ENCODE results near the gene VOPP1. TPM values are rescaled to one million over a fixed set of nuclear protein-coding genes. Genes with fewer than 3 reads are reported as not detected.

VOPP1 gene
- total RNA-seq, 4 donors from 2014 or later = 63.9 to 79.2 (median 72.4) TPM

DNA sequence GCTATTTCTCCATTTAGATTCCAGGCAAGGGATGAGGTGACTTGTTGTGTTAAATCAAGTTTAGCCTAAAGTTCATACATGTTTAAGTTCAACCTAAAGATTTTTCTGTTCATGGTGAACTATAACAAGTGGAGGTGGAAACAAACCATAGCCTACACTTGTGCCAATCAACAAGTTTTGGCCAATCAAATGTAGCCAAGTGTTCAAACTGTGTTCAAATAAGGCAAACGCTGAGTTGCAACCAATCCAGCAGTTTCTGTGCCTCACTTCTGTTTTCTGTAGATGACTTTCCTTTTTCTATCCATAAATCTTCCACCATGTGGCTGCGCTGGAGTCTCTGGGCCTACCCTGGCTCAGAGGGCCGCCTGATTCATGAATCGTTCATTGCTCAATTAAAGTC lies 4.5 kb upstream of the VOPP1 start:
- Histone ChIP-seq H3K4me3 (no peak overlapping the region), H3K4me1 (peaks cover 0 to 11% (median 5%) of the 10 kb centered on the region in 4 donors), H3K9me3 (no peaks in the 10 kb centered on the region), H3K27ac (no peak overlapping the region), H3K27me3 (no peaks in the 10 kb centered on the region), H3K36me3 (no peaks in the 10 kb centered on the region)
- no peak for DNase-seq
- TF ChIP-seq, protein P1, sequence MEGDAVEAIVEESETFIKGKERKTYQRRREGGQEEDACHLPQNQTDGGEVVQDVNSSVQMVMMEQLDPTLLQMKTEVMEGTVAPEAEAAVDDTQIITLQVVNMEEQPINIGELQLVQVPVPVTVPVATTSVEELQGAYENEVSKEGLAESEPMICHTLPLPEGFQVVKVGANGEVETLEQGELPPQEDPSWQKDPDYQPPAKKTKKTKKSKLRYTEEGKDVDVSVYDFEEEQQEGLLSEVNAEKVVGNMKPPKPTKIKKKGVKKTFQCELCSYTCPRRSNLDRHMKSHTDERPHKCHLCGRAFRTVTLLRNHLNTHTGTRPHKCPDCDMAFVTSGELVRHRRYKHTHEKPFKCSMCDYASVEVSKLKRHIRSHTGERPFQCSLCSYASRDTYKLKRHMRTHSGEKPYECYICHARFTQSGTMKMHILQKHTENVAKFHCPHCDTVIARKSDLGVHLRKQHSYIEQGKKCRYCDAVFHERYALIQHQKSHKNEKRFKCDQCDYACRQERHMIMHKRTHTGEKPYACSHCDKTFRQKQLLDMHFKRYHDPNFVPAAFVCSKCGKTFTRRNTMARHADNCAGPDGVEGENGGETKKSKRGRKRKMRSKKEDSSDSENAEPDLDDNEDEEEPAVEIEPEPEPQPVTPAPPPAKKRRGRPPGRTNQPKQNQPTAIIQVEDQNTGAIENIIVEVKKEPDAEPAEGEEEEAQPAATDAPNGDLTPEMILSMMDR (IDR thresholded peaks at IDR 0.05) = no peak
- TF ChIP-seq POLR2A (IDR thresholded peaks at IDR 0.05) = no peak

DNA sequence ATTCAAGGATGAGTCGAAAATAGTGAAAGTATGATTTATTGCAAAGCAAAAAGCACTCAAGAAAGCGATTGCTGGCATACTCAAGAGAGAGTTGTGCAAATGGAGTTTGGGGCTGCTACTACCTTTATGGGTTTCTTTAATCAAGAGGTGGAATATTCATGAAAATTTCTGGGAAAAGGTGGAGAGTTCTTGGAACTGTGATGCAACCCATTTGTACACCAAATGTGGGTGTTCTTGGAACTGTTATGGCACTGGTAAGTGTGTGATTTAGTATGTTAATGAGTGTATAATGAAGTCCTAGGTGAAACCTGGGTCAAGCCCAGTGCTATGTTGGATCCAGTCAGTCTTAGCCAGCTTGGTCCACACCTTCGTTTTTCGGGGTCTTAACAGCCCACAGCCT lies 3.4 kb upstream of the VOPP1 start:
- DNase-seq = no peak
- no peak overlapping the region for H3K27ac ChIP-seq
- no peak overlapping the region for H3K4me3 ChIP-seq
- TF ChIP-seq POLR2A (IDR thresholded peaks at IDR 0.05) = no peak
- TF ChIP-seq, protein P1 (IDR thresholded peaks at IDR 0.05) = no peak
- no peaks in the 10 kb centered on the region for H3K9me3 ChIP-seq
- H3K36me3 ChIP-seq = no peaks in the 10 kb centered on the region
- H3K27me3 ChIP-seq = no peaks in the 10 kb centered on the region
- H3K4me1 ChIP-seq = peaks cover 0 to 15% (median 5%) of the 10 kb centered on the region in 4 donors

DNA sequence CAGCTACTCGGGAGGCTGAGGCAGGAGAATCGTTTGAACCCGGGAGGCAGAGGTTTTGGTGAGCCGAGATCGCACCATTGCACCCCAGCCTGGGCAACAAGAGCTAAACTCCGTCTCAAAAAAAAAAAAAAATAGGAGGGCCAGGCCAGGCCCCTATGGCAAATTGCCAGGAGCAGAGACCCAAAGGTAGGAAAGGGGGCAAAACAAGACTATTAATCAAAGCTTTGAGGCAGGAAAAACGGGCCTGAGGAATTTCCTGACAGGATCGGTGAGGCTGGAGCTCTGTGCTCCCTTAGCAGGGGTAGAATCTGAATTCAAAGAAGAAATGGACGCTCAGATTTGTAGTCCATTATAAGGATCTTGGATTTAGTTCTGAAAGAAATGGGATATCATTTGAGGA lies 2.8 kb upstream of the VOPP1 start:
- TF ChIP-seq POLR2A (IDR thresholded peaks at IDR 0.05) = no peak
- TF ChIP-seq, protein P1 (IDR thresholded peaks at IDR 0.05) = no peak
- H3K9me3 ChIP-seq = no peaks in the 10 kb centered on the region
- DNase-seq = no peak
- H3K4me3 ChIP-seq = no peak overlapping the region
- no peak overlapping the region for H3K27ac ChIP-seq
- no peaks in the 10 kb centered on the region for H3K36me3 ChIP-seq
- H3K27me3 ChIP-seq = no peaks in the 10 kb centered on the region
- peaks cover 0 to 21% (median 5%) of the 10 kb centered on the region in 4 donors for H3K4me1 ChIP-seq

DNA sequence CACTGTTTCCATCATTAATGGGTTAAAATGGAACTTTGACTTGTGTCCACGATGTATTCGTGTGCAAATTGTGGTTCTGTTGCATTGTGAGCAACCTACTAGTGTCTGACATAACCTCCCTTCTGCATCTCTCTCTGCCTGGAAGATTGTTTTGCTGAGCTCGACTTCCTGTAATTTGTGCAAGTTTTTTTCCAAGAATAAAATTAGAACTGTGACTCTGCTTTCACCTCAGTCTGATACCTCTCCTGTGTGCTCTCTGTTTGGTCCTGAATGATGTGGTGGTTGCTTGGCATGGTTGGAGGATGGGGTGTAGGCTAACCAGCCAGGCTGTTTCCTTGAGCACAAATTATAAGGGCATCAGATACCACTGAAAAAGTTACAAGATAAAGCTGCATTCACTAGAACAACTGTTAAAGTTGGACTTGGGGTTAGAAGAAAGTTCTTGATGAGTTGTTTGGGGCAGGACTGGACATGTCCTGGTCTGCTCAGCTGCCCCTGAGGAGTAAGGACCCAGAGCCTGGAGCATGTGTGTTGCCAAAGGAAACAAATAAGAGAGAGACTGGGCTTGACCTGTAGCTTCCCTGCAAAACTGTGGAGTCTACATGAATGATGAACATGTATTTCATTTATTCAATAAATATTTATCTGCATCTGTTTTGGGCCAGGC lies 1.9 kb upstream of the VOPP1 start:
- H3K9me3 ChIP-seq = no peaks in the 10 kb centered on the region
- no peak for TF ChIP-seq POLR2A (IDR thresholded peaks at IDR 0.05)
- TF ChIP-seq, protein P1 (IDR thresholded peaks at IDR 0.05) = no peak
- peak overlapping the region in 2 of 4 donors; percentile 10 to 98 for H3K27ac ChIP-seq
- H3K4me3 ChIP-seq = no peak overlapping the region
- peaks cover 0 to 30% (median 6%) of the 10 kb centered on the region in 4 donors for H3K4me1 ChIP-seq
- H3K27me3 ChIP-seq = no peaks in the 10 kb centered on the region
- DNase-seq = no peak
- no peaks in the 10 kb centered on the region for H3K36me3 ChIP-seq

DNA sequence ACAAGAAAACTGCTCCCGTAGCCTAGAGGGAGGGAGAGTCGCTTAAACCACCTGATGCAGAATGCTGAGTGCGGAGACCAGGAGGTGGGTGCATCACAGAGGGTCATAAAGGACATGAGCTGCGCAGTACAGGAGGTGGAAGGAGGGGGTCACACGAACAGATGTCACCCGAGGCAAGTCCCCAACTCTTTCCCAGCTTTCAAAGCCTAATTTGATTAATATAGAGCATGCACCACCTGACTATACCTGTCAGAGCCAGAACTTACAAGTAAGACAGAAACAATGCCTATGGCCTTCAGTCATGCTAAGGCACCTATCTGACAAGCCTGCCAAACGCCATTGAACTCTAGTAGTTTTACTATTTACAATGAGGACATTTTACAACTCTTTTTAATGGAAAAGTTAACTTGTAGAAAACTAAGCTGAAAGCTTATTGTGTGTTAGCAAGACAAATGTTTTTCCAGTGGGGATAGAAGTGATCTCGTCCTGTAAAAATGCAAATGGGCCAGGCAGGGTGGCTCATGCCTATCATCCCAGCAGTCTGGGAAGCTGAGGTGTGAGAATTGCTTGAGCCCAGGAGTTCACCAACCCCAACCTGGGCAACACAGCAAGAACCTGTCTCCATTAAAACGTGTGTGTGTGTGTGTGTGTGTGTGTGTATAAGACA lies 1.1 kb upstream of the VOPP1 start:
- Histone ChIP-seq H3K36me3 (no peaks in the 10 kb centered on the region), H3K27ac (peak overlapping the region; percentile 86 to 98 (median 92)), H3K9me3 (no peaks in the 10 kb centered on the region), H3K4me3 (peak overlapping the region; percentile 88 to 96 (median 92)), H3K27me3 (no peaks in the 10 kb centered on the region), H3K4me1 (peaks cover 0 to 37% (median 12%) of the 10 kb centered on the region in 4 donors)
- DNase-seq = no peak
- no peak for TF ChIP-seq POLR2A (IDR thresholded peaks at IDR 0.05)
- TF ChIP-seq, protein P1 (IDR thresholded peaks at IDR 0.05) = no peak
